HG03342 (cell line): ENCODE results near the gene PSPN.
"Not testable (repeated sequence)": the region's sequence is repeated elsewhere in the genome, so short reads cannot be mapped to it uniquely, and the experiment has no call there.

Source experiments
- ATAC-seq: cut with Tn5 transposase; IDR thresholded peaks from one replicate; pipeline ENCODE4 v1.9.1; 2021; ENCODE audit warnings: mild to moderate bottlenecking, moderate library complexity; ENCODE audit not compliant: unreplicated experiment

The PSPN gene

GRCh38 chr19:6406401-6406800 is 30.7 kb upstream of the PSPN start:
- no peak for ATAC-seq

GRCh38 chr19:6402837-6403608 is 27.3 kb upstream of the PSPN start:
- ATAC-seq: no peak

- ATAC-seq: no peak
Measured at GRCh38 chr19:6402058-6402457, 26.3 kb upstream of the PSPN start.

- not testable (repeated sequence) for ATAC-seq
Measured at GRCh38 chr19:6400062-6400944, 24.6 kb upstream of the PSPN start.

- no peak for ATAC-seq
Measured at GRCh38 chr19:6396305-6396704, 20.6 kb upstream of the PSPN start.

- no peak for ATAC-seq
Measured at GRCh38 chr19:6394831-6395230, 19.1 kb upstream of the PSPN start.

GRCh38 chr19:6393983-6394412 is 18.3 kb upstream of the PSPN start:
- no peak for ATAC-seq

GRCh38 chr19:6393074-6393982 is 17.6 kb upstream of the PSPN start, which contains the start of gene GTF2F1:
TSS of gene GTF2F1 (minus strand) at chr19:6393164. CDS start at chr19:6392995, 169 bp downstream.
- ATAC-seq: peak; percentile 76

GRCh38 chr19:6392221-6393073 is 16.7 kb upstream of the PSPN start:
- no peak for ATAC-seq

- ATAC-seq: no peak
Measured at GRCh38 chr19:6387372-6387771, 11.6 kb upstream of the PSPN start.

- no peak for ATAC-seq
Measured at GRCh38 chr19:6384381-6384780, 8.6 kb upstream of the PSPN start.

- ATAC-seq: no peak
Measured at GRCh38 chr19:6383188-6383587, 7.5 kb upstream of the PSPN start.

GRCh38 chr19:6381030-6381750 is 5.5 kb upstream of the PSPN start:
- no peak for ATAC-seq

GRCh38 chr19:6379744-6380143 is 4.0 kb upstream of the PSPN start:
- ATAC-seq: no peak

GRCh38 chr19:6378486-6378885 is 2.8 kb upstream of the PSPN start:
- no peak for ATAC-seq

GRCh38 chr19:6378041-6378440 is 2.3 kb upstream of the PSPN start:
- ATAC-seq: no peak

- ATAC-seq: no peak
Measured at GRCh38 chr19:6376512-6377190, 918 bp upstream of the PSPN start.

GRCh38 chr19:6374711-6375410 is 872 bp downstream of the PSPN start:
- ATAC-seq: no peak
